Smooth muscle cell (in vitro differentiated cells): ENCODE results near the gene SLITRK4. TPM values are rescaled to one million over a fixed set of nuclear protein-coding genes. Genes with fewer than 3 reads are reported as not detected.
A peak's percentile ranks its signal among the peaks of the same experiment; 100 is the strongest.

Source experiments
- DNase-seq: peaks from one replicate; lab custom pipeline; 2025; ENCODE audit not compliant: unreplicated experiment; lab: John Stamatoyannopoulos, UW
- H2AFZ ChIP-seq: fragments of 200-600 bp; sonication (generic); 2 replicates; pipeline ENCODE4 v1.6.0; 2016; ENCODE audit warnings: antibody characterized with exemption, low read depth, mild to moderate bottlenecking
- H3F3A ChIP-seq: fragments of 200-600 bp; sonication (generic); 2 replicates; pipeline ENCODE4 v1.6.0; 2017; ENCODE audit warnings: antibody characterized with exemption, low read depth
- H3K27ac ChIP-seq: fragments of 200-600 bp; sonication (generic); 2 replicates; pipeline ENCODE4 v1.5.1; 2016; ENCODE audit warnings: low read depth, mild to moderate bottlenecking
- H3K27me3 ChIP-seq: fragments of 200-600 bp; sonication (generic); 2 replicates; pipeline ENCODE4 v1.6.1; 2016; ENCODE audit warnings: low read depth, mild to moderate bottlenecking
- H3K36me3 ChIP-seq: fragments of 200-600 bp; sonication (generic); 2 replicates; pipeline ENCODE4 v1.5.1; 2016; ENCODE audit warnings: low read depth
- H3K4me1 ChIP-seq: fragments of 200-600 bp; sonication (generic); 2 replicates; pipeline ENCODE4 v1.5.1; 2016; ENCODE audit warnings: low read depth
- H3K4me2 ChIP-seq: fragments of 200-600 bp; sonication (generic); 2 replicates; pipeline ENCODE4 v1.6.0; 2016; ENCODE audit warnings: mild to moderate bottlenecking
- H3K4me3 ChIP-seq: fragments of 200-600 bp; sonication (generic); 2 replicates; pipeline ENCODE4 v1.5.1; 2016; ENCODE audit warnings: mild to moderate bottlenecking
- H3K79me2 ChIP-seq: fragments of 200-600 bp; sonication (generic); 2 replicates; pipeline ENCODE4 v1.6.0; 2016; ENCODE audit warnings: low read depth, mild to moderate bottlenecking
- H3K9ac ChIP-seq: fragments of 200-600 bp; sonication (generic); 2 replicates; pipeline ENCODE4 v1.6.0; 2016; ENCODE audit warnings: low read depth
- H3K9me3 ChIP-seq: fragments of 200-600 bp; sonication (generic); replicated peaks from 2 replicates; pipeline ENCODE4 v1.5.1; 2016; ENCODE audit warnings: low read depth
- H4K20me1 ChIP-seq: fragments of 200-600 bp; sonication (generic); 2 replicates; pipeline ENCODE4 v1.6.0; 2016; ENCODE audit warnings: low read depth
- WGBS: methylation state at CpG from one replicate; pipeline ENCODE4 v1.1.7; 2016; ENCODE audit warnings: low lambda C conversion rate; 5-methylcytosine and 5-hydroxymethylcytosine counted together
- polyA plus RNA-seq: library from polyadenylated mRNA; unstranded; fragments of >200 nt; fragmentation: Nextera tagmentation; extraction: Ambion mirVana; gene quantifications from 2 replicates; pipeline ENCODE4 v1.2.1, GENCODE V29; 2016
- total RNA-seq: library from RNA; depleted of rRNA; stranded (reverse); fragments of >200 nt; gene quantifications from 2 replicates; pipeline ENCODE4 v1.2.3, GENCODE V29; 2014
- TF ChIP-seq, protein P1 (sequence below): fragments of 200-600 bp; sonication (generic); IDR thresholded peaks from 2 replicates; pipeline ENCODE4 v1.5.1; 2017; ENCODE audit warnings: borderline replicate concordance, mild to moderate bottlenecking, antibody characterized with exemption; ENCODE audit not compliant: insufficient read depth, poor library complexity, severe bottlenecking

Gene SLITRK4
- total and polyA plus RNA-seq, 2 experiments from 2014 or later: 16.0 to 25.1 TPM

DNA sequence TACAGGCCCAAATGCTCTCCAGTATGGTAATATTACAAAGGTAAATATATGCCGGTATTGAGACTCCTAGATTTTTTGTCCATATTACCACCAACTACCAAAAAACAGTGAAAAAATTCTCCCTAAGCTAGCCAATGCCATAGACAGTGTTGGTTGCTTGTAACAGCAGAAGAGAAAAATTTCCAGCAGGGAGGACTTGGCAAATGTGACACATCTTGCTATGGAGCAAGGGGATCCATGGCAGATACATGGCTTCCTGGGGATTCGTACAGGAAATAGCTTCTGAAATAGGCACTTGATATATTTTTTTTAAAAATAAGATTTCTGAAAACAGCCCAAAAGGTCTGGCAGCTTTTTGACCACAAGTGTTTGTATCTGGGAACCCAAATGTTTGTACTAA, 14.6 kb downstream of the SLITRK4 start:
- H3F3A ChIP-seq: no peaks in the 10 kb centered on the region
- no peak overlapping the region for H3K9ac ChIP-seq
- DNase-seq: no peak
- H3K36me3 ChIP-seq: no peaks in the 10 kb centered on the region
- H3K27ac ChIP-seq: no peak overlapping the region
- H3K4me3 ChIP-seq: no peak overlapping the region
- TF ChIP-seq, protein P1, sequence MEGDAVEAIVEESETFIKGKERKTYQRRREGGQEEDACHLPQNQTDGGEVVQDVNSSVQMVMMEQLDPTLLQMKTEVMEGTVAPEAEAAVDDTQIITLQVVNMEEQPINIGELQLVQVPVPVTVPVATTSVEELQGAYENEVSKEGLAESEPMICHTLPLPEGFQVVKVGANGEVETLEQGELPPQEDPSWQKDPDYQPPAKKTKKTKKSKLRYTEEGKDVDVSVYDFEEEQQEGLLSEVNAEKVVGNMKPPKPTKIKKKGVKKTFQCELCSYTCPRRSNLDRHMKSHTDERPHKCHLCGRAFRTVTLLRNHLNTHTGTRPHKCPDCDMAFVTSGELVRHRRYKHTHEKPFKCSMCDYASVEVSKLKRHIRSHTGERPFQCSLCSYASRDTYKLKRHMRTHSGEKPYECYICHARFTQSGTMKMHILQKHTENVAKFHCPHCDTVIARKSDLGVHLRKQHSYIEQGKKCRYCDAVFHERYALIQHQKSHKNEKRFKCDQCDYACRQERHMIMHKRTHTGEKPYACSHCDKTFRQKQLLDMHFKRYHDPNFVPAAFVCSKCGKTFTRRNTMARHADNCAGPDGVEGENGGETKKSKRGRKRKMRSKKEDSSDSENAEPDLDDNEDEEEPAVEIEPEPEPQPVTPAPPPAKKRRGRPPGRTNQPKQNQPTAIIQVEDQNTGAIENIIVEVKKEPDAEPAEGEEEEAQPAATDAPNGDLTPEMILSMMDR: no peak
- H3K27me3 ChIP-seq: no peaks in the 10 kb centered on the region
- no peaks in the 10 kb centered on the region for H3K79me2 ChIP-seq
- WGBS: 83% methylated on average over 2 of the region's 2 CpGs
- H4K20me1 ChIP-seq: no peaks in the 10 kb centered on the region
- no peaks in the 10 kb centered on the region for H3K4me1 ChIP-seq
- H3K4me2 ChIP-seq: no peak overlapping the region
- no peak overlapping the region for H2AFZ ChIP-seq
- H3K9me3 ChIP-seq: no peaks in the 10 kb centered on the region

DNA sequence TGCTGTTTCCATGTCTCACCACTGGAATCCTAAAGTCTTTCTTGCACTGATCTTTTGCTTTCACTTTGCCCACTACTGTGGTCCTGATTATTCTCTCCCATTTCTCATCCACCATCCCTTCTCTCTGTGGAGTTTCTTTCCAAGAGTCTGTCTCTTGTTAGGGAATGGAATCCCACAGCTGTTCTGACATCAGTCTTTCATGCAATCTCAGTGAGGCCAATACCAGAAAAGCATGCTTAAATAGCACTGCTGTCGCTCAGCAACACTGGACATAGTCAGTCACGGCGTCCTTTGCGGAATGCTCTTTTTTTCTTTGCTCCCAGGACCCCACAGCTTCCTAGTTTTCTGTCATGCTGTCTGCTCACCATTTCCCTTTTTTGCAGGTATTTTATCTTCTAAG, 20.1 kb downstream of the SLITRK4 start:
- 83% methylated on average over 4 of the region's 4 CpGs for WGBS
- Histone ChIP-seq H3K27ac (peak overlapping the region; percentile 44), H3K4me3 (no peak overlapping the region), H3K9me3 (no peaks in the 10 kb centered on the region), H3F3A (no peaks in the 10 kb centered on the region), H3K79me2 (no peaks in the 10 kb centered on the region), H3K9ac (no peak overlapping the region), H3K36me3 (no peaks in the 10 kb centered on the region), H4K20me1 (no peaks in the 10 kb centered on the region), H2AFZ (no peak overlapping the region), H3K27me3 (no peaks in the 10 kb centered on the region), H3K4me1 (no peaks in the 10 kb centered on the region), H3K4me2 (peak overlapping the region; percentile 36)
- DNase-seq: no peak
- TF ChIP-seq, protein P1: no peak

DNA sequence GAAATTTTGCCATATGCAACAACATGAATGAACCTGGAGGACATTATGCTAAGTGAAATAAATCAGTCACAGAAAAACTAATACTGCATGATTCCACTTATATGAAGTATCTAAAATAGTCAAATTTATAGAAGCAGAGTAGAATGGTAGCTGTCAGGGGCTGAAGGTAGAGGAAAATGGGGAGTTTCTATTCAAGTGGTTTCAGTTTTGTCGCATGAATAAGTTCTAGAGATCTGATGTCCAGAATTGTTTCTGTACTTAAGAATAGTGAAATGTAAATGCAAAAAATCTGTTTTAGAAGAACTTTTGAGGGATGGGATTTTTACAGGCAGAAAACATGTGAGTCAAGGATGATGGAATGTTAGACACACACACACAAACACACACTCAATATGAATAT, 34.1 kb downstream of the SLITRK4 start:
- H4K20me1 ChIP-seq: no peaks in the 10 kb centered on the region
- DNase-seq: no peak
- 89% methylated on average over 1 of the region's 1 CpG for WGBS
- H3K9ac ChIP-seq: no peak overlapping the region
- H3K4me3 ChIP-seq: no peak overlapping the region
- TF ChIP-seq, protein P1: no peak
- peaks cover 4% of the 10 kb centered on the region for H3K9me3 ChIP-seq
- no peaks in the 10 kb centered on the region for H3K79me2 ChIP-seq
- H3K27me3 ChIP-seq: no peaks in the 10 kb centered on the region
- no peaks in the 10 kb centered on the region for H3K36me3 ChIP-seq
- no peak overlapping the region for H3K27ac ChIP-seq
- no peak overlapping the region for H3K4me2 ChIP-seq
- no peaks in the 10 kb centered on the region for H3F3A ChIP-seq
- no peaks in the 10 kb centered on the region for H3K4me1 ChIP-seq
- H2AFZ ChIP-seq: no peak overlapping the region

DNA sequence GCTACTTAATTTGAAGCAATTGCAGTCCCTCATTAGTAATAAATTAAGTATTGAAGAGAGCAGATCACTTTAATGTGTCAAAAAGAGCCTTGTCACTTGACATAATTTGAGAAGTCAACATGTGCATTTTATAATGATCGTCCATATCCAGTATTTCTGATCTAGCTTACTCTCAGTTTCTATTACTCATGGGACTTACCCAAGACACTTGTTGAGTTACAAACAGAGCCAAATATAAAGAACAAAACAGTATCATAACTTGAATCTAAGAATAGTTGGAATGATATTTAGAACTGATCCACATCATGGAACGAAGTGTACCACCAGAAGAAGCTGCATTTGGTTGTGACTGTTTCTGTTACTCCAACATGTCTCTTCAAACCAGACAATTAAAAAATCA, 54.7 kb downstream of the SLITRK4 start:
- H3K4me1 ChIP-seq: no peaks in the 10 kb centered on the region

More for the DNA sequence above, 54.7 kb downstream of the SLITRK4 start:
- no peaks in the 10 kb centered on the region for H3K79me2 ChIP-seq
- H3F3A ChIP-seq: no peaks in the 10 kb centered on the region
- no peak overlapping the region for H2AFZ ChIP-seq
- WGBS: 84% methylated on average over 2 of the region's 2 CpGs
- no peak overlapping the region for H3K4me2 ChIP-seq
- DNase-seq: no peak
- no peaks in the 10 kb centered on the region for H3K9me3 ChIP-seq
- no peaks in the 10 kb centered on the region for H3K36me3 ChIP-seq
- no peak overlapping the region for H3K9ac ChIP-seq
- no peak overlapping the region for H3K4me3 ChIP-seq
- TF ChIP-seq, protein P1: no peak
- no peaks in the 10 kb centered on the region for H3K27me3 ChIP-seq
- H3K27ac ChIP-seq: no peak overlapping the region
- H4K20me1 ChIP-seq: no peaks in the 10 kb centered on the region
